HG02588 (cell line): Measurements from ENCODE around the gene DDR2.
A peak's percentile ranks its signal among the peaks of the same experiment; 100 is the strongest.
"Not testable (repeated sequence)": the region's sequence is repeated elsewhere in the genome, so short reads cannot be mapped to it uniquely, and the experiment has no call there.

Experiments
- ATAC-seq: cut with Tn5 transposase; IDR thresholded peaks from one replicate; pipeline ENCODE4 v1.9.1; 2021; ENCODE audit warnings: mild to moderate bottlenecking, moderate library complexity; ENCODE audit not compliant: unreplicated experiment

DDR2 gene

DNA sequence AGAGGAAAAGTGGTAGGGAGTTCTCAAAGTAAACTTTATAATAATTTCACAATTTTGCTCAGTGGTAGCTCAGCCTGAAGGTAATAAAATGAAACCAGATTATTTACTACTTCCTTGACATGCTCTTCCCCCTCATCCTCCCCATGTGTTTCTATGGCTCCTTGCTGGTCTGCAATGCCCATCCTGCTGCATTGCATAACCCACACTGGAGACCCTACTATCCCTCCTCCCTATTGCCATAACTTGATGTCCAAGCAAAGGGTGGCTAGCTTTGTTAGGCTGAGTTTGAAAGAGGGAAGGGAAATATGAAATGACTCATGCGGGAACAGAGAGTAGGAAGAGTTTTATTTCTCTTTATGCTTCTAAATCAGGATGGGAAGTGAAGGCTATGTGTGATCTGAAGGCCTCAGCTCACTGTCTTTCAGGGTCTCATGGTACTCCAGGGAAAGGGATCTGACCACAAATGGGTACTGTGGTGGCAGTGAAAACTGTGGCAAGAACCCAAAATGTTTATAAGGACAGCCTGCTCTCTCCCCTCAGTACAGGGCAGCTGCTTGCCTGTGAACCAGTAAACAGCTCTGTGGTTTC is 121.8 kb downstream of the DDR2 start:
- ATAC-seq, result no peak

DNA sequence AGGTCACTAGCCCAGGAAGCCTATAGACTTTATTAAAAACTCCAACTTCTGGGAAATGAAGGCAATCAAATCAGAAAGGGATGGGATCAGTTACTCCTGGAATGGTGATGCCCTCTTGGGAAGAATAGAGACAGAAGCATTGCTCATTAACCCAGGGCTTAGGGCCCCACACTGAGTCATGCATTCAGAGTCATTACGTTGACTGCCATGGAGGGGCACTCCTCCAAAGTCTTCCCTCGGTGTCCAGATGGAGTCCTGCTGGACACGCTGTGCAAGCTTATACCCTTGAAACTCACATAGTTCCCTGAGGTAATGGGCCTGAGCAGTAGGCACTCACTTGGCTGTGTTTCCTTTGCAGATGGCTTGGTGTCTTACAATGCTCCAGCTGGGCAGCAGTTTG is 123.0 kb downstream of the DDR2 start:
- no peak for ATAC-seq

DNA sequence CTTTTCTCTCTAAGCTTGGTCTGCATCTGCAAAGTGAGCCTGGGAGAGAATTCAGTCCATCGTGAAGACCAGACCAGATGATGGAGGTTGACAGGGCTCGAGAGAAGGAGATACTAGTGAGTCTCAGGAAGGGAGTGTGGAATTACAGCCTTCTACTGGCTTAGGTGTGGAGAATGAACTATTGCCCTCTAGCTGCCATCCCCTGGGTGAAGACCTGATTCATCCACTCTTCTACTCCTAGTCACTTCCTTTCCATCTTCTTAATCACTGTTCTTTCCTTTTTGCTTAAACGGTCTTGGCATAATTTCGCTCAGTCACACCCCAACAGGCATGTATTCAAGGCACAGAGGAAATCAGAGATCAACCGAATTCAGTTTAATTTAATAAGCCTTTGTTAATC is 124.3 kb downstream of the DDR2 start:
- no peak for ATAC-seq

DNA sequence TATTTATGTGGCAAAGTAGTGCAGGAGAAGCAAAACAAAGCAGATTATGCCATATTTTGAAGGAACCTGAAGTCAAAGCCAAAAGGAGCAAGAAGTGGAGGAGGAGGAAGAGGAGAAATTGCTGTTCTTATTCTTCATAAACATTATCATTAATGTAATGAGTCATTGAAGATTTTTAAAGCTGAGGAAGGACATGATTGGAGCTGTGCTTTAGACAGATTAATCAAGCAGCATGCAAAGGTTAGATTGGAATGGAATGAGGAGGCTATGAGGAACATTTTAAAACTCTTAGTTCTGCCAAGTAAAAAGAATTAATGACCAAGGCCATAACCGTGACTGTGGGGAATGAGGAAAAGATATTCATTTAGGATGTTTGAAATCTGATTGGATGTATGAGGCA is 125.2 kb downstream of the DDR2 start:
- no peak for ATAC-seq

DNA sequence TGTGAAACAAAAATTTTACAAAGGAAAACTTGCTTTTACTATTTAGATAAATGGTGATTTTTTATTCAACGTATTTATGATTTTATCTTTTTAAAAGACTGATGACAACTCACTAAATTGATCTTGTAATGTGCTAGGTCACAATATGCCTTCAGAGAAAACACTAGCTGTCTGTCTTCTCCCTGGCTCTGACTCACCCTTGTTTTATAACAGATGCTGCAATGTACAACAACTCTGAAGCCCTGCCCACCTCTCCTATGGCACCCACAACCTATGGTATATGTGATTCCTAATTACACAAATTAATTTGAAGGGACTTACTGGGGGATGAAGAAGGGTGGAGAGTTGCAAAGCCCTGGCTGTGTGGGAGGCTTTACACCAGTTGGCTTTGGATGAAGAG is 133.5 kb downstream of the DDR2 start:
- ATAC-seq, result no peak

DNA sequence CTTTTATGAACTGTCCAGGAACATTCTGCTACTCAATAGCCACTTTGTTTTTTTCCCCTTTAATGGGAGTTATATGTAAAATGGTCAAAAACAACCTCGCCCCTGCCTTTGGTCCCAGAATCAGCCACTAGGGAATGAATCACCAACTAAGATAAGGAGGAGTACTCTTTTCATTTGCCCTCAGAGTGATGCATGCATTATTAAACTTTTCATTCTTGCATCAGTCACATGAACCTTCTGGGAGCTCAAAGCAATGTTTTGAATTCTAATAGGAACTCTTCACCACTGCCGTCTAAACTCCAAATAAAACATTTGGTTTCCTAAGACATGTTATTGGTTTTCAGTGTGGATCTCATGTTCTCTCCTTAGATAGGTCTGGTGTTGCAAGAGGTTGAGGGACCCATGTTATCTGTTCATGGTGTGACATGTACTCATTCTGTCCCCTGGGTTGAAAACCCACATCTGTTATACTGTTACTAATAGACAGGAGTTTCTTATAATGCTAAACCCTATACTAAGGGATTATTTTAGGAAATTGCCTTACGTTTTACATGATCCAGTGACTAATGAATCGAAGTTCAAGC is 140.4 kb downstream of the DDR2 start:
- ATAC-seq, result no peak

DNA sequence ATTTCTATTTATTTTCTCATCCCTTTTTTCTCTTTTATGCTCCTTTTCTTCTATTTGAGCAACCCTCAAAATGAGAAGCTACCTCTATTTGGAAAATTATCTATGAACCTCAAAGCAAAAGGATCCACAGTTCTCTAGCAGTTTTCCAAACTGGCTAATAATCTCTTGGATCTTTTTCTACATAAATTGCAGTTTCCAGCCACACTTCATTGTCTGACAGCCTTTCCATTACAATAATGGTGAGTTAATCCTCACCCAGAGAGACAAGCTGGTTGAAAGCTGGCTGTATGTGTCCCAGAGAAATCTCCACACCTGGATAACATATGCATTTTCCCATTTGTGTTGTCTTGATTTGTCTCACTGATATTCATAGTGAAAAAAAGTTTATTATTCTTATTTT is 141.7 kb downstream of the DDR2 start:
- ATAC-seq, result no peak

DNA sequence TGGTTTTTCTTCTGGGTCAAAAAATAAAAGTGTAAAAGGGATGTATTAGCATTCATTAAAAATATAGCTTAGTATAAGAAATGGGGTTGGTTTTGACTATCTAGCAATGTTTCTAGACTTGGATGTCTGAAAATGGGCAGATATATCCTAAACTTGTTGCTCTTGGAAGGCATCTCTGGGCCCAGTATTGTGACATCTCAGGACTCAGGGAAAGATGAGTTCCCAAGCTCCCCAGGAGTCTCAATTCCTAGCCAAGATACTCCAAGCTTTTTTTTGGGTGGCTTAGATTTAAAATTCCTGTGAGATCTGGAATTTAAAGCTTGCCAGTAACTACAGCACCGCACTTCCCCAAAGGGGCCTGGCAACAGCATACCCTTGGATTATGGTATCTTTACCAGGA is 146.8 kb downstream of the DDR2 start:
- no peak for ATAC-seq

DNA sequence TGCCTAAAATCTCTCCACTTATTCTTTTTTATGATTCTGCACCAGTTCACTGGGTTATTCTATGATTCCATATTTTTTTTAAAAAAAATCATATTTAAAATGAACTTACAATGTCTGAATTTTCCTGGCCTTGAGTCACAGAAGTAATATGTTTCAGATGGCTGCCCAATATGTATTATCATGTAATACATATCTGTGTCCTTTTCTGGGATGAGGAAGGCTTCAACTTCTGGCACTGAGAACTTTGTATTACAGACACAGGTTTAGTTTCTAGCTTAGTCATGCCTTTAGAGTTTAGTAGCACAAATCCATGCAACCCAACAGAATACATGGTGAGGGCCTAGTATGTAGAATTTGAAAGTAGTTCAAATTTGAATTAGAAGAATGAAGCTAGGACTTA is 150.4 kb downstream of the DDR2 start:
- ATAC-seq, result no peak

DNA sequence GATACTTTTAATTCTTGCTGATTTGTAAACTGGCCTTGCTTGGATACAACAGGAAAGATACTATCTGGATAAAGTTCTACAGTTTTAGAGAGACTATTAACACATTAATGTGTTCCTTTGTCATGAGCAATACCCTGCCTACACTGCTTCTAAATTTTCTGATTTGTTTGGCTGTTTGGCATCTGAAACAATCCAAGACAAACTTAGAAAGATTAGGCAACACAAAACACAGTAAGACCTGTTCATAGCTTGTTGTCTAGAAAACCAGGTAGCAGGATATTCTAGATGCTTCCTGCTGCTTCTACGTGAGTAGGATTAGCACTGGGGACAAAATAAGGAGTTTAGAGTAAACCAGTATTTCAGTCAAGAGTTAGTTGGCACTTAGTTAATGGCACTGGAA is 152.7 kb downstream of the DDR2 start:
- not testable (repeated sequence) for ATAC-seq

DNA sequence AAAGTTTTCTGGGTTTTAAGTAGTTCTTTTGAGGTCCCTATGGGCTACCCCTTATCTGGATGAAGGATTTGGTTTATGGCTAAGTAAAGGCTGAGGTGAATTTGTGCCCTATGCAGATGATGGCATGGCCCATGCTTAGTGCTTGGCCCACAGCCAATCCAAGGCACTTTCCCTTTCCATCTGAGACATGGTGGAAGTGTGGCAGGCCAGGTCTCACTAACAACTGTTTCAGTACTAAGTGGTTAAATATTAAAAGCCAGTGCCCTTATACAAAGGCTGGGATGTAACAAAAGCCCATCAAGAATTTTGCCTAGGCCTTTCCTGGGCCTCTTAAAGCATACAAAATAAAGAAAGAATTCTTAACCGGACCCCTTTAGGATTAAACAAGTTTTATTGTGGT is 156.5 kb downstream of the DDR2 start:
- ATAC-seq, result not testable (repeated sequence)

DNA sequence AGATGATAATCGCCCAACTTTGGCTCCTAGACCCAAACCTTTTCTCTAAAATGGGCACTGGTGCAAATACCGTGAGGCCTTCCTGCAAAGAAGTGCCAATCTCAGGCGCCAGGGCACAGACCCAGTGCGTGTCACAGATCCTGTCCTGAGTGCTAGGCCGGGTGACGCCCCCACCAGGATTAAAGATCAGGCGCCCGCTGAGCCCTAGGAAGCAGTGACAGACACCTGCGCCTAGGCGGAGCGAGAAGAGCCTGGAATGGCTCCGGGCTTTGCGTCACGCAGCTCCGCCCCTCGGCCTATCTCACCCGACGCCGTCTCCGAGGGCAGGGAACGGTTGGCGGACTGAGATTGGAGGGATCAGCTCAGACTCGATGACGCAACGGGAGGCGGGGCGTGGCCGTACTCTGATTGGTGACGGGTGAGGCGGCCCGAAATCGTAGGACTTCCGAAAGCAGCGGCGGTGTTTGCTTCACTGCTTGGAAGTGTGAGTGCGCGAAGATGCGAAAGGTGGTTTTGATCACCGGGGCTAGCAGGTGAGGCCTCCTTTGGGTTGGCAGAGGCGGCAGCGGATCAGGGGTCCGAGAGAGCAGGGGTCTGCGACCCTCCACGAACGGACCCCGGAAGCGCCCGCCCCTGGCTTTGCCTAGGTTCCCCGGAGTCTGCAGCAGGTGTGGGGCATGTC is 158.2 kb downstream of the DDR2 start, which contains the start of gene HSD17B7:
Gene HSD17B7 (plus strand): TSS at position 400 of the 682 bp plus-strand sequence. CDS start 99 bp downstream, at position 499.
- ATAC-seq, result peak; percentile 100

DNA sequence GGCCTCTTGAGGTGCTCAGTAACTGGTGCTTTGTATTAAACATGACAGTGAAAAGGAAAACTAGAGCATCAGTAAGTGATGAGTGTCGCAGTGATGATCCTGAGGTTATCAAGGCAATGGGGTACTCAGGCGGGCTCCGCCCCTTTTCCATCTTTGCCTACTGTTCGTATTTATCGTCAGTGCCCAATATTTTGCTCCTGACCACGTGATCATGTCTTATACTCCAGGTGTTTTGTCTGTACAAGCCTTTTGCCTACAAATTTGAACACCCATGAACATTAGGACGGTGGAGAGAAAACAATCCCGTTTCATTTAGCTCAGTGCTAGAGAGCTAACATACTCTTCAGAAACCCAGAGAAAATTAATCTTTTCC is 158.7 kb downstream of the DDR2 start:
- ATAC-seq, result not testable (repeated sequence)

DNA sequence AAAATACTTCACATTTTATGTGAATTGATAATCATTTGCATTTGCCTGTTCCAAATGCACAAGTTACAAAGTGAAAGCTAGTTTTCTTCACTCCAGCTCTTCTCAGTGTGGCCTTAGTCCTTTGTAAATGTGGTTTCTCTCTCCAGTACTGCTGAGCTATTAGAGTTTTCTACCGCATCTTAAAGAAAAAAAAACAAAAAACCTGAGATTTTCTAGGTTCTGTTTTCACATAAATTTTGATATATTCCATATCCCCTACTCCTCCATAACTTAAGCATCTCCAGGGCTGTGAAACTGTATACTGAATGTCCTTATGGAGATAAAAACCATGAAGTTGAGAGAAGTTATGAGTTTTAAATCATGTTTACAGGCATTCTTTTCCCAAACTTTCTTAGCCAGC is 162.0 kb downstream of the DDR2 start:
- ATAC-seq, result not testable (repeated sequence)

DNA sequence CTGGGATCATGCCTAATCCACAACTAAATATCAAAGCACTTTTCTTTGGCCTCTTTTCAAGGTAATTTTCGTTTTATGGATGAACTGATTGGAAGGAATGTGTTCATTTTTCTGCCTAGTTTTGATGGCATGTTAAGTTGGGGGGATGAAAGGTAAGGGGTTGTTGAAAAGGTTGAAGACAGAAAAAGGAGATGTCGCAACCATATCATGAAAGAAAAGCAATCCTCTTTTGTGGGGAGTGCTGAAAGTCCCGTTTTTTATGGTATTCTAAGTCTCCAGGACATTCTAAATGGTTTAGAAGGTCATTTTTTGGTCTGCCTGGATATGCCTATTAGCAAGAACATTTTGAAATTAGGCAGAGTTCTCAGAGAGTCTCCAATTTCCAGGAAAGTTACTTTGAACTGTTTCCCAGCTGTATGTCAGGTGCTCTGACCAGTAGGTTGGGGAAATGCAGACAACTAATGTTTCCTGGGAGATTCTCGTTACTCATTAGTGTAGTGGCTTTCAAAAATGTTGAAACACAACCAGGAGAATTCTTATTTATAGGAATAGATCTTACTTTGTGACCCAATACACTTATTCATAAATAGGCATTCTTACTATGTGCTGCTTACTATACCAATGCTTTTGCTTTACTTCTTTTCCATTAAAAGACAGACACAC is 164.5 kb downstream of the DDR2 start:
- not testable (repeated sequence) for ATAC-seq

DNA sequence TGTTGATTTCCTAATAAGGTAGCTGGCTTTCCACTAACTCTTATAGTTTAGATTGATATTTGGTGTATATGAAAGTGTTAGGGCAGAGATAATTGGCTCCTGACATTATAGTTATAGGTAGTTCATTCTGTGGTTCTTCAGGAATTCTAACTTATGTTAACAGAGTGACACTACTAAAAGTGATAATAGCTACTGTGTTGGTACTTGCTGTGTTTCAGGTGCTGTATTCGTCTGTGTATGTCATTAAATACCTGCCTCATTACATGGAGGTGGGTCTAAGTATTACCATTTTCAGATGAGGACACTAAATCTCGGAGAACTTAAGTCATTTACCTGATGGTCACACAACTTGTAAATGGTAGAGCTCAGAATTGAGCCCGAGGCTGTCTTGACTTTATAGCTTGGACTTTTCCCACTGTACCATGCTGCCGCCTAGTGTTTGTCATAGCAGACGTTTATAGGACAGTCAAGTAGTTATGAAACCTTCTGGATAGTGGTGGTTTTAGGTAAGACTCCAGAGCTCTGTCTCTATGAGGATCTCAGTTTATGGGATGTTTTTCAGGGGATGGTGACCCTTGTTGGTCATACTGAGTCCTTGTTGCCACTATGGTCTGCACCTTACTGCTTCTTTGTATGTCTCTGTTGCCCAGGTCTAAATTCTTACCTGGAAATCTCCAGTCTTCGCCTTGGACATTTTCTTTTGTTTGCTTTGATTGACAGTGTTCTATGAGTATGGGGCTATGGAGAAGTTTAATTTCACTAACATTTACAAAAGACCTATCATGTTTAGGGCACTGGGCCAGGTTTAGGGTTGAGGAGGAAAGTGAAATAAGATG is 167.9 kb downstream of the DDR2 start:
- ATAC-seq, result not testable (repeated sequence)

DNA sequence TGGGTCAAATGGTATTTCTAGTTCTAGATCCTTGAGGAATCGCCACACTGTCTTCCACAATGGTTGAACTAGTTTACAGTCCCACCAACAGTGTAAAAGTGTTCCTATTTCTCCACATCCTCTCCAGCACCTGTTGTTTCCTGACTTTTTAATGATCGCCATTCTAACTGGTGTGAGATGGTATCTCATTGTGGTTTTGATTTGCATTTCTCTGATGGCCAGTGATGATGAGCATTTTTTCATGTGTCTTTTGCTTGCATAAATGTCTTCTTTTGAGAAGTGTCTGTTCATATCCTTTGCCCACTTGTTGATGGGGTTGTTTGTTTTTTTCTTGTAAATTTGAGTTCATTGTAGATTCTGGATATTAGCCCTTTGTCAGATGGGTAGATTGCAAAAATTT is 175.2 kb downstream of the DDR2 start:
- not testable (repeated sequence) for ATAC-seq

DNA sequence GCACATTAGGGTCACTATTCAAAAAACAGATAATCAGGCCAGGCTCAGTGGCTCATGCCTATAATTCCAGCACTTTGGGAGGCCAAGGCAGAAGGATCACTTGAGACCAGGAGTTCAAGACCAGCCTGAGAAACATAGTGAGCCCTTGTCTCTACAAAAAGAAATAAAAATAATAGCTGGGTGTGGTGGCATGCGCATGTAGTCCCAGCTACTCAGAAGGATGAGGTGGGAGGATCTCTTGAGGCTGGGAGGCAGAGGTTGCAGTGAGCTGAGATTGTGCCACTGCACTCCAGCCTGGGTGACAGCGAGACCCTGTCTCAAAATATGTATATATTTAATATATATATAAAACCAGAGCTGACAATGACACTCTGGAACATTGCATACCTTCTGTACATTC is 180.1 kb downstream of the DDR2 start:
- ATAC-seq, result not testable (repeated sequence)

DNA sequence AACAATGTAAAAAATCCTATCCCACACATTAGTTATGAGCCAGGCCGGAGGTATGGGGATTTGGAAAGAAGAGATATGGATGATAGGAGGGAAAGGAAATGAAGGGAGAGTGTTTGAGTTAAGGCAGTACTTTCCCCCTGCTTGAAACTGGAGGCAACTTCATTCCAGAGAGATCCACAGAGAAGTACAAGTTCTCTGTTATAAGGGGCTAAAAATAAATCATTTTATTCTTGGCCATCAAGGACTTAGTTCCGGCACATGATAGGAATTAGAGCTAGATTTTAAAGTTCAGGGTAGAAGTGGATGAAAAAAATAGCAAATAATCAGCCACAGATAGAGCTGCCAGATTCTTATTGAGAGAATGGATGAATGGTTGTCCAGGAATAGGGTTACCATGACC is 185.9 kb downstream of the DDR2 start:
- ATAC-seq, result not testable (repeated sequence)

DNA sequence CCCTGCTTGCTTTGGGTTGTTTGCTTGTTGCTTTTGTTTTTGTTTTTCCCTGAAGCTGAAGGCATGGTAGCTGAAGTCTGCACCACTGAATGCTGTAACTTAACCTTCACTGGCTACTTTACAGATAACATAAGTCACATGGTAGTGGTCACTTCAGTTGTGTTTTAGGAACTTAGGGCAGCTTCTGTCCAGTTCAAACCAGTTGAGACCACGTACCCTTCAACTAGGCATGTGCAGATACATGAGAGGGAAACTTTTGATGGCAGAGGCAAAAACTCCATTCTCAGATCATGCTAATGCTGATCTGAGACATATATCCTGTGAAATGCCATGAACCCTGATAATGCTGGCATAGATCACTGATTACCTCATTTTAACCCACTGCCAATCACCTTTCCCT is 186.4 kb downstream of the DDR2 start:
- not testable (repeated sequence) for ATAC-seq
